Aorta (tissue), 5 donors: ENCODE measurements around the gene DVL2. TPM values are rescaled to one million over a fixed set of nuclear protein-coding genes. Genes with fewer than 3 reads are reported as not detected.

ENCODE experiments used
- ATAC-seq: fragments of 200-7000 bp; cut with Tn5 transposase; one replicate; pipeline ENCODE4 v1.9.1; 2022; ENCODE audit warnings: moderate library complexity; ENCODE audit not compliant: low FRiP score
- DNase-seq, 2 donors: peaks; one replicate each; pipeline ENCODE4 v3.0.0-alpha.2; 2020
- H3K27ac ChIP-seq, 2 donors: one replicate each; pipeline ENCODE4 v1.5.1; 2013; ENCODE audit warnings: low read length in 2 of 2, mild to moderate bottlenecking in 2 of 2, moderate library complexity in 2 of 2, control low read depth in 1 of 2, inconsistent platforms in 1 of 2, low read depth in 1 of 2
- H3K27me3 ChIP-seq, 2 donors: one replicate each; pipeline ENCODE4 v1.6.1; 2013; ENCODE audit warnings: control low read depth in 1 of 2, low read length in 1 of 2, mild to moderate bottlenecking in 1 of 2, moderate library complexity in 1 of 2; ENCODE audit not compliant: insufficient read depth in 2 of 2, control insufficient read depth in 1 of 2
- H3K36me3 ChIP-seq, 2 donors: one replicate each; pipeline ENCODE4 v1.6.1; 2013; ENCODE audit warnings: control low read depth in 1 of 2, low read length in 1 of 2, mild to moderate bottlenecking in 1 of 2; ENCODE audit not compliant: insufficient read depth in 2 of 2, control insufficient read depth in 1 of 2
- H3K4me1 ChIP-seq, 2 donors: one replicate each; pipeline ENCODE4 v1.6.1; 2013; ENCODE audit warnings: low read length in 2 of 2, control low read depth in 1 of 2, mild to moderate bottlenecking in 1 of 2, moderate library complexity in 1 of 2; ENCODE audit not compliant: insufficient read depth in 2 of 2, control insufficient read depth in 1 of 2
- H3K4me3 ChIP-seq, 2 donors: one replicate each; pipeline ENCODE4 v1.5.1; 2013; ENCODE audit warnings: low read length in 2 of 2, control low read depth in 1 of 2, mild to moderate bottlenecking in 1 of 2
- H3K9me3 ChIP-seq: one replicate; pipeline ENCODE4 v1.6.1; 2013; ENCODE audit warnings: mild to moderate bottlenecking, low read length; ENCODE audit not compliant: control insufficient read depth
- WGBS, 2 donors: extraction: QIAGEN DNeasy Blood & Tissue Kit; methylation state at CpG; one replicate each; pipeline ENCODE4 v1.1.7; 2013; 5-methylcytosine and 5-hydroxymethylcytosine counted together
- intact Hi-C, 2 donors: fragments of 100-400 bp; cut with DNase I; formaldehyde crosslinking; loops; one replicate each; pipeline versions ENCODE4 v1.14.2 to v1.15.0; 2022
- long read RNA-seq, 2 donors: library from polyadenylated mRNA; unstranded; transcript quantifications; one replicate each; pipeline ENCODE4 v2.0.0, GENCODE V29; 2020 to 2021
- polyA plus RNA-seq, 2 donors: library from polyadenylated mRNA; stranded (reverse); fragments of 200-250 nt; gene quantifications; one replicate each; pipeline ENCODE4 v1.2.3, GENCODE V29; 2013
- total RNA-seq, 2 donors: library from RNA; stranded (reverse); fragmentation: NEBNext Ultra II Directional; extraction: Animal tissue kit (Norgen Biotek cat#: 25700); gene quantifications; one replicate each; pipeline ENCODE4 v1.2.1, GENCODE V29; 2021
- donor health status: healthy with polysubstance abuse.
- donor health status: Bipolar disorder and iron deficiency.
- donor health status: DM: no; HTN: no; CAD: no.
- donor health status: DM: no; HTN: no; CAD: no.
- donor health status: DM: yes; HTN: yes; CAD: no.

The DVL2 gene
- 10 to 100 TPM; 25.2 to 45.6 TPM for total RNA-seq
- polyA plus RNA-seq: 10 to 100 TPM; 10.0 to 25.0 TPM
- long read RNA-seq, donor 1, transcript DVL2-201 (15 exons, 3,018 nt): major isoform, 29 of 62 reads
- long read RNA-seq, donor 1, partial matches to known transcripts: 7 of 62 reads
- long read RNA-seq, donor 1, other reads (novel, unspliced or antisense): 26 of 62 reads
- long read RNA-seq, donor 2, transcript DVL2-201 (15 exons, 3,018 nt): major isoform, 14 of 23 reads
- long read RNA-seq, donor 2, partial matches to known transcripts: 5 of 23 reads
- long read RNA-seq, donor 2, other reads (novel, unspliced or antisense): 4 of 23 reads

- peak; percentile 85 for ATAC-seq
- Histone ChIP-seq H3K27ac (peak within 1 kb of the TSS in 1 of 2 donors; percentile 11), H3K9me3 (no peaks in the 10 kb centered on the region), H3K4me1 (no peaks in the 10 kb centered on the region), H3K4me3 (peak within 1 kb of the TSS; percentile 43 to 79), H3K27me3 (no peaks in the 10 kb centered on the region), H3K36me3 (peaks cover 0 to 4% of the 10 kb centered on the region in 2 donors)
- 0 to 1% methylated on average over 61 to 72 of the region's 72 CpGs for WGBS, 2 donors
- intact Hi-C loops: no loop called here
- DNase-seq: peak; percentile 97 to 98
Measured at GRCh38 chr17:7234083-7234951, at the start of gene DVL2. Gene DVL2 (minus strand): TSS chr17:7234517. CDS start chr17:7234262, 255 bp downstream.

GRCh38 chr17:7283471-7284216 is 49.3 kb upstream of the DVL2 start:
- H3K27me3 ChIP-seq: no peaks in the 10 kb centered on the region
- H3K4me1 ChIP-seq: no peaks in the 10 kb centered on the region
- WGBS, 2 donors: 89 to 92% methylated on average over 18 of the region's 18 CpGs
- DNase-seq (no peak), ATAC-seq (no peak)
- H3K9me3 ChIP-seq: no peaks in the 10 kb centered on the region
- no peak overlapping the region for H3K27ac ChIP-seq
- H3K36me3 ChIP-seq: no peaks in the 10 kb centered on the region
- H3K4me3 ChIP-seq: no peak overlapping the region
- intact Hi-C loops: loop anchor here in 1 of 2 donors (5.0 kb wide), 1 partner anchor 64 kb away; no protein-coding TSS in a partner anchor

GRCh38 chr17:7282752-7283321 is 48.5 kb upstream of the DVL2 start:
- Histone ChIP-seq H3K27me3 (no peaks in the 10 kb centered on the region), H3K4me1 (no peaks in the 10 kb centered on the region), H3K27ac (no peak overlapping the region), H3K36me3 (no peaks in the 10 kb centered on the region), H3K9me3 (no peaks in the 10 kb centered on the region), H3K4me3 (no peak overlapping the region)
- WGBS, 2 donors: 71 to 76% methylated on average over 6 of the region's 6 CpGs
- intact Hi-C loops: loop anchor here in 1 of 2 donors (5.0 kb wide), 1 partner anchor 64 kb away; no protein-coding TSS in a partner anchor
- DNase-seq (no peak), ATAC-seq (no peak)

DNA sequence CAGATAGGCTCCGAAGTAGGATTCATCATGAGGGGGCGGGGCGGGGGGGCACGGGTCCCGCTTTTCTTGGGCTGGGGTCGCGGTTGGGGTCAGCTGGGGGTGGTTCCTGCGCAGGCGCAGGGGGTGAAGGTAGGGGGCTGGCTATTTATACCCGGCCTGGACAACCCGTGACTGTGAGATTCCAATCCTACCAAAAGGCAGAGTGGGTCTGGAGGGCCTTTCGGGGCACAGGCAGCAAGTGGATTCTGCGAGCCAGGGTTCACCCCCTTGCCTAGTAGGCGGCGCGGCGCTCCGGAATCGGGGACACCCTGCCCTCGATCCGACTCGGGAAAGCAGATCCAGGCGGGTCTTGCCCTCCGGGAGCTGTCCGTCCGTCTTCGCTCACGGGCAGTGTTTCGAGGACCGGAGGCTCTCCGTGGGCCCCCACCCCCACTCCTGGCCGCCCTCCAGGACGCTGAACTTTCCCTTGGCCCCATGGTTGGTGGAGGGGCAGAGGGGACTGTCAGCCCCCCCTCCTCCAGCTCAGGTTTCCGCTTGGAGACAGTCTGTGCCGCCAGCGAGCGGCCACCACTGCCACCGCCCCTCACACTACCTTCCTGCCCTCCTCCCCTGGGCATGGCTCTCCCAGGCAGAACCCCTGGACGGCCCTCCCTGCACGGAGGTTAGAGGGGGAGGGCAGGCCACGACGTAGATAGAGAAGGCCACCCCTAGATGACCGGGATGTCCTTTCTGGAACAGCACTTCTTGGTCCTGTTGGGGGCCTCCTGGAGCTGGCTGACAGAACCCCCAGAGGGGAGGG is 47.8 kb upstream of the DVL2 start:
- DNase-seq (peak in 1 of 2 donors; percentile 60), ATAC-seq (peak; percentile 31)
- H3K4me3 ChIP-seq: peak overlapping the region in 1 of 2 donors; percentile 7
- no peaks in the 10 kb centered on the region for H3K27me3 ChIP-seq
- WGBS, 2 donors: 8% methylated on average over 41 to 43 of the region's 43 CpGs
- H3K36me3 ChIP-seq: no peaks in the 10 kb centered on the region
- intact Hi-C loops: loop anchor here in 1 of 2 donors (5.0 kb wide), 1 partner anchor 65 kb away; no protein-coding TSS in a partner anchor
- no peaks in the 10 kb centered on the region for H3K4me1 ChIP-seq
- no peaks in the 10 kb centered on the region for H3K9me3 ChIP-seq
- no peak overlapping the region for H3K27ac ChIP-seq

DNA sequence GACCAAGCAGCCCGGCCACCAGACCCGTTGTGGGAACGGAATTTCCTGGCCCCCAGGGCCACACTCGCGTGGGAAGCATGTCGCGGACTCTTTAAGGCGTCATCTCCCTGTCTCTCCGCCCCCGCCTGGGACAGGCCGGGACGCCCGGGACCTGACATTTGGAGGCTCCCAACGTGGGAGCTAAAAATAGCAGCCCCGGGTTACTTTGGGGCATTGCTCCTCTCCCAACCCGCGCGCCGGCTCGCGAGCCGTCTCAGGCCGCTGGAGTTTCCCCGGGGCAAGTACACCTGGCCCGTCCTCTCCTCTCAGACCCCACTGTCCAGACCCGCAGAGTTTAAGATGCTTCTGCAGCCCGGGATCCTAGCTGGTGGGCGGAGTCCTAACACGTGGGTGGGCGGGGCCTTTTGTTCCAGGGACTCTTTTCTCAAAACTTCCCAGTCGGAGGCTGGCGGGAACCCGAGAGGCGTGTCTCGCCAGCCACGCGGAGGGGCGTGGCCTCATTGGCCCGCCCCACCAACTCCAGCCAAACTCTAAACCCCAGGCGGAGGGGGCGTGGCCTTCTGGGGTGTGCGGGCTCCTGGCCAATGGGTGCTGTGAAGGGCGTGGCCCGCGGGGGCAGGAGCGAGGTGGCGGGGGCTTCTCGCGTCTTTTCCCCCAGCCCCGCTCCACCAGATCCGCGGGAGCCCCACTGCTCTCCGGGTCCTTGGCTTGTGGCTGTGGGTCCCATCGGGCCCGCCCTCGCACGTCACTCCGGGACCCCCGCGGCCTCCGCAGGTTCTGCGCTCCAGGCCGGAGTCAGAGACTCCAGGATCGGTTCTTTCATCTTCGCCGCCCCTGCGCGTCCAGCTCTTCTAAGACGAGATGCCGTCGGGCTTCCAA is 47.0 kb upstream of the DVL2 start, which contains the start of gene SLC2A4:
Gene SLC2A4 (plus strand): TSS at position 645 of the 879 bp plus-strand sequence. CDS start 217 bp downstream, at position 862.
- peak within 1 kb of the TSS in 1 of 2 donors; percentile 55 for H3K27ac ChIP-seq
- peak; percentile 93 for ATAC-seq
- DNase-seq: peak; percentile 95 to 97
- peak within 1 kb of the TSS in 1 of 2 donors; percentile 7 for H3K4me3 ChIP-seq
- H3K4me1 ChIP-seq: no peaks in the 10 kb centered on the region
- intact Hi-C loops: loop anchor here in 1 of 2 donors (5.0 kb wide), 1 partner anchor 66 kb away; no protein-coding TSS in a partner anchor
- H3K27me3 ChIP-seq: no peaks in the 10 kb centered on the region
- H3K9me3 ChIP-seq: no peaks in the 10 kb centered on the region
- 1% methylated on average over 69 to 71 of the region's 71 CpGs for WGBS, 2 donors
- no peaks in the 10 kb centered on the region for H3K36me3 ChIP-seq

DNA sequence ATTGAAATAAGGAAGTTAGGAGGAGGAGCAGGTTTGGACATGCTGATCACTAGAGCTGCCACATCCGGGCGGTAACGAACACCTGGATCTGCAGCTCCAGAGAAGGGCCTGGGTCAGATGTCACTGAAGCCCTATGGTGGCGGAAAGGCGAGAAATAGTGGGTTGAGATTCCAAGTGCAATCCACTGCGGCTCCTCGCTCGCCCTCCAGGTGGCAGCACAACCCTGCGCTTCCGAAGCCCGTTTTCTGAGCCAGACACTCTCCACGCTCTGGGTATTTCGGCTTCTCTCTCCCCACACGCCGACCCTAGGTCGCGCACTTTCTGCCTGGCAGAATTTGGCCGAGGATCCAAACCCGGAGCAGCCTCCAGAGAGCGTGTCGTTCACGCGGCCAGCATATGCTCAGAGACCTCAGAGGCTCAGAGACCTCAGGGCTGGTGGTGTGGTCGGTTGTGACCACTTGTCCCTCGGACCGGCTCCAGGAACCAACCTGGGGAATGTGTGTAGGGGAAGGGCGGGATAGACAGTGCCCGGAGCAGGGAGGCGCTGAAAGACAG is 46.3 kb upstream of the DVL2 start:
- H3K9me3 ChIP-seq: no peaks in the 10 kb centered on the region
- peak overlapping the region in 1 of 2 donors; percentile 55 for H3K27ac ChIP-seq
- DNase-seq (peak; percentile 86 to 95), ATAC-seq (peak; percentile 94)
- no peaks in the 10 kb centered on the region for H3K36me3 ChIP-seq
- H3K4me3 ChIP-seq: peak overlapping the region in 1 of 2 donors; percentile 3
- H3K27me3 ChIP-seq: no peaks in the 10 kb centered on the region
- intact Hi-C loops: loop anchor here (1.0 to 5.0 kb wide), 2 partner anchors 16 to 67 kb away; no protein-coding TSS in a partner anchor
- H3K4me1 ChIP-seq: no peaks in the 10 kb centered on the region
- 0 to 1% methylated on average over 29 of the region's 29 CpGs for WGBS, 2 donors

DNA sequence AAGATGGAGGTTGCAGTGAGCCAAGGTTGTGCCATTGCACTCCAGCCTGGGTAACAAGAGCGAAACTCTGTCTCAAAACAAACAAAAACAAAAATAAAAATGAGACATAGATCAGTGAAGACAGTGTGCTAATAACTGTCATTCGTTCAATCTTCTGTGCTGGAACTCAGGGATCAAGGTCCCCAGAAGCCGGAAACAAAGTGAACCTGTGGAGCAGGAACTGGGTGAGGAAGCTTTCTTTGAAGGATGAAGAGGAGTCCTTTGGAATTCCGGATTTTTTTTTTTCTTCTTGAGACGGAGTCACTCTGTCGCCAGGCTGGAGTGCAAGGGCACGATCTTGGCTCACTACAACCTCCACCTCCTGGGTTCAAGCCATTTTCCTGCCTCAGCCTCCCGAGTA is 45.1 kb upstream of the DVL2 start:
- H3K4me1 ChIP-seq: no peaks in the 10 kb centered on the region
- WGBS, 2 donors: 89 to 90% methylated on average over 8 of the region's 8 CpGs
- no peaks in the 10 kb centered on the region for H3K36me3 ChIP-seq
- H3K27ac ChIP-seq: no peak overlapping the region
- no peaks in the 10 kb centered on the region for H3K27me3 ChIP-seq
- intact Hi-C loops: no loop called here
- H3K4me3 ChIP-seq: no peak overlapping the region
- H3K9me3 ChIP-seq: no peaks in the 10 kb centered on the region
- DNase-seq: no peak
- no peak for ATAC-seq
